IMR-90 (cell line): ENCODE data around the gene OSBPL3. TPM values are rescaled to one million over a fixed set of nuclear protein-coding genes. Genes with fewer than 3 reads are reported as not detected.
A peak's percentile ranks its signal among the peaks of the same experiment; 100 is the strongest.

Source experiments
- ATAC-seq: fragments of 200-7000 bp; cut with Tn5 transposase; 2 replicates; pipeline ENCODE4 v1.9.1; 2020; ENCODE audit warnings: low read depth, mild to moderate bottlenecking, moderate library complexity
- BruUV-seq: library from RNA; stranded (reverse); fragments of 400-500 nt; replicated peaks from 2 replicates; lab custom pipeline; 2021; lab: Mats Ljungman, UMichigan
- CTCF ChIA-PET: fragments of 300-600 bp; formaldehyde crosslinking; extraction: SDS; loops from one replicate; lab custom pipeline; 2021; ENCODE audit warnings: antibody characterized with exemption; lab: Yijun Ruan, JAX
- POLR2A ChIA-PET: fragments of 300-600 bp; sonication (Branson Sonifier 250); formaldehyde crosslinking; loops from one replicate; lab custom pipeline; 2022; ENCODE audit warnings: antibody characterized with exemption; ENCODE audit not compliant: unreplicated experiment; lab: Charles Lee
- DNase-seq: peaks from one replicate; pipeline ENCODE4 v3.0.0; 2013
- H2AFZ ChIP-seq: replicated peaks from 2 replicates; pipeline ENCODE3; 2013; ENCODE audit warnings: low read length, mild to moderate bottlenecking; ENCODE audit not compliant: poor library complexity
- H2AK5ac ChIP-seq: 2 replicates; pipeline ENCODE4 v1.6.1; 2013; ENCODE audit warnings: low read depth, low read length, inconsistent platforms
- H2AK9ac ChIP-seq: replicated peaks from 2 replicates; pipeline ENCODE3; 2013; ENCODE audit warnings: mild to moderate bottlenecking, low read depth, low read length, moderate library complexity; ENCODE audit not compliant: poor library complexity
- H2BK120ac ChIP-seq: 2 replicates; pipeline ENCODE4 v1.6.1; 2013; ENCODE audit warnings: low read depth, low read length, inconsistent platforms
- H2BK15ac ChIP-seq: 3 replicates; pipeline ENCODE4 v1.6.1; 2013; ENCODE audit warnings: low read depth, low read length, inconsistent platforms
- H2BK20ac ChIP-seq: 2 replicates; pipeline ENCODE4 v1.6.1; 2013; ENCODE audit warnings: low read depth, mild to moderate bottlenecking, inconsistent platforms, low read length, moderate library complexity
- H2BK5ac ChIP-seq: 2 replicates; pipeline ENCODE4 v1.6.1; 2013; ENCODE audit warnings: mild to moderate bottlenecking, low read depth, low read length, inconsistent platforms; ENCODE audit not compliant: poor library complexity, severe bottlenecking
- H3K14ac ChIP-seq: replicated peaks from 2 replicates; pipeline ENCODE4 v1.6.1; 2013; ENCODE audit warnings: low read depth, low read length, inconsistent platforms
- H3K18ac ChIP-seq: 2 replicates; pipeline ENCODE4 v1.6.1; 2013; ENCODE audit warnings: low read depth, low read length, control low read depth
- H3K23ac ChIP-seq: 2 replicates; pipeline ENCODE4 v1.6.1; 2013; ENCODE audit warnings: low read depth, low read length, inconsistent platforms
- H3K27ac ChIP-seq: 2 replicates; pipeline ENCODE4 v1.5.1; 2013; ENCODE audit warnings: mild to moderate bottlenecking, control low read depth, low read length; ENCODE audit not compliant: insufficient read depth
- H3K27me3 ChIP-seq: 2 replicates; pipeline ENCODE4 v1.6.1; 2013; ENCODE audit warnings: low read length; ENCODE audit not compliant: control insufficient read depth, insufficient read depth
- H3K36me3 ChIP-seq: 2 replicates; pipeline ENCODE4 v1.6.1; 2013; ENCODE audit warnings: low read length, mixed read lengths; ENCODE audit not compliant: control insufficient read depth, insufficient read depth
- H3K4ac ChIP-seq: 2 replicates; pipeline ENCODE4 v1.6.1; 2013; ENCODE audit warnings: low read depth, low read length, inconsistent platforms
- H3K4me1 ChIP-seq: 2 replicates; pipeline ENCODE4 v1.6.1; 2013; ENCODE audit warnings: low read length, mixed read lengths; ENCODE audit not compliant: control insufficient read depth, insufficient read depth
- H3K4me2 ChIP-seq: 2 replicates; pipeline ENCODE4 v1.6.1; 2013; ENCODE audit warnings: low read depth, mild to moderate bottlenecking, control low read depth, low read length, moderate library complexity
- H3K4me3 ChIP-seq: 2 replicates; pipeline ENCODE4 v1.5.1; 2013; ENCODE audit warnings: low read depth, mild to moderate bottlenecking, control low read depth, low read length, moderate library complexity; ENCODE audit not compliant: insufficient read depth
- H3K56ac ChIP-seq: 2 replicates; pipeline ENCODE4 v1.6.1; 2013; ENCODE audit warnings: low read length, inconsistent platforms; ENCODE audit not compliant: insufficient read depth; ENCODE audit errors: extremely low read depth
- H3K79me1 ChIP-seq, 2 experiments: 2 replicates each; pipeline ENCODE4 v1.6.1; 2013; ENCODE audit warnings: low read length in 2 of 2, inconsistent platforms in 1 of 2, low read depth in 1 of 2
- H3K9ac ChIP-seq: 2 replicates; pipeline ENCODE4 v1.6.1; 2013; ENCODE audit warnings: low read depth, low read length, control low read depth
- H3K9me1 ChIP-seq: 2 replicates; pipeline ENCODE4 v1.6.1; 2013; ENCODE audit warnings: low read length, inconsistent platforms; ENCODE audit not compliant: insufficient read depth
- H3K9me3 ChIP-seq: 2 replicates; pipeline ENCODE4 v1.6.1; 2013; ENCODE audit warnings: low read length; ENCODE audit not compliant: control insufficient read depth, insufficient read depth
- H4K20me1 ChIP-seq: 2 replicates; pipeline ENCODE4 v1.6.1; 2013; ENCODE audit warnings: low read length, inconsistent platforms; ENCODE audit not compliant: insufficient read depth
- H4K5ac ChIP-seq: 2 replicates; pipeline ENCODE4 v1.6.1; 2013; ENCODE audit warnings: mild to moderate bottlenecking, low read depth, low read length, control low read depth
- H4K8ac ChIP-seq, 2 experiments: 2 replicates each; pipeline ENCODE4 v1.6.1; 2013; ENCODE audit warnings: low read depth in 2 of 2, low read length in 2 of 2, control low read depth in 1 of 2, inconsistent platforms in 1 of 2
- H4K91ac ChIP-seq: 2 replicates; pipeline ENCODE4 v1.6.1; 2013; ENCODE audit warnings: low read depth, low read length, inconsistent platforms; ENCODE audit not compliant: insufficient read depth
- FOS ChIP-seq: fragments of 150-350 bp; IDR thresholded peaks from 2 replicates; pipeline ENCODE4 v1.6.1; 2016; ENCODE audit warnings: low read depth, low read length
- POLR2A ChIP-seq: IDR thresholded peaks from 2 replicates; pipeline ENCODE4 v1.6.1; 2012; ENCODE audit warnings: mild to moderate bottlenecking, low read depth, low read length
- WGBS, 2 experiments: methylation state at CpG; one replicate each; pipeline versions ENCODE4 v1.1.5 to v1.1.7; 2013; ENCODE audit warnings: missing lambda C conversion rate in 2 of 2; ENCODE audit not compliant: insufficient read length in 1 of 2; ENCODE audit errors: extremely low coverage in 2 of 2; 5-methylcytosine and 5-hydroxymethylcytosine counted together
- dilution Hi-C: fragments of 300-500 bp; cut with HindIII; formaldehyde crosslinking; loops from one replicate; pipeline ENCODE4 v1.14.3; 2018; ENCODE audit warnings: low sequenced_read_pairs; ENCODE audit not compliant: unreplicated experiment
- in situ Hi-C: fragments of 300-500 bp; cut with MboI; formaldehyde crosslinking; loops from 3 replicates; pipeline ENCODE4 v1.14.3; 2019; ENCODE audit warnings: low sequenced_read_pairs, inconsistent platforms, mixed read lengths
- intact Hi-C: fragments of 100-400 bp; cut with micrococcal nuclease; formaldehyde crosslinking; loops from 2 replicates; pipeline ENCODE4 v1.10.0; 2022
- polyA plus RNA-seq, 3 experiments: library from polyadenylated mRNA; depleted of rRNA; stranded (reverse); fragments of >200 nt; gene quantifications; 2 replicates each; pipeline ENCODE4 v1.2.3, GENCODE V29; 2012; ENCODE audit warnings: low replicate concordance in 1 of 3
- total RNA-seq: library from RNA; depleted of rRNA; stranded (reverse); fragments of >200 nt; gene quantifications from 2 replicates; pipeline ENCODE4 v1.2.3, GENCODE V29; 2012

OSBPL3 gene
- total and polyA plus RNA-seq, 2 of the 4 experiments (the other 2 are of a cell fraction), result 18.0 to 29.9 TPM

DNA sequence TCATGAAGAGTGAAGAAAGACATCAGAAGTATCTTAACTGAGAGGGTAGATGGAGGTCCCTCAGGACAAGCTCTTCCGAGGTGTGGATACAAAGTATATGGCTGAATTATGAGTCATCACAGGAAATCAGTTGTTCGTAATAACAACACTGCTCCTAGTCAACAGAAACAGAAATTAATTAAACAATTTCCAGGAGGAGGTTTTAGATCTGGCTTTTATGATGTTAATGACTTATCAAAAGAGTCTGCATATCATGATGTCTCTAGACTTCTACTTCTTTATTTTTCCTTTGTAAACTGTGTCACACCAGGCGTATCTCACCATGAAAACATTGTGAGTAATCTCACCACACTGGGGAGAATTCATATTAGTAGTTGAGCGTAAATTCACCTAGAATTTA lies 31.2 kb downstream of the OSBPL3 start:
- Histone ChIP-seq H3K27me3 (no peaks in the 10 kb centered on the region), H3K18ac (no peak overlapping the region; the same call in 1 of the 2 replicates), H3K14ac (no peak overlapping the region), H3K79me1 (peaks cover 22 to 72% of the 10 kb centered on the region in 2 experiments), H2BK120ac (no peak overlapping the region), H3K36me3 (no peaks in the 10 kb centered on the region), H2AK5ac (no peak overlapping the region), H2BK20ac (no peak overlapping the region), H4K91ac (no peak overlapping the region), H3K27ac (no peak overlapping the region), H3K23ac (no peak overlapping the region), H4K5ac (no peak overlapping the region), H3K9me3 (no peaks in the 10 kb centered on the region), H3K9me1 (0 out of 2 replicates have a peak, but pooled peaks cover 5% of the 10 kb centered on the region), H3K9ac (no peak overlapping the region), H2BK15ac (no peak overlapping the region), H2AK9ac (no peak overlapping the region), H3K4me2 (peak overlapping the region; percentile 44; the same call in 1 of the 2 replicates), H3K4me3 (no peak overlapping the region), H3K56ac (no peak overlapping the region), H3K4ac (no peak overlapping the region), H4K20me1 (peaks cover 3% of the 10 kb centered on the region; the same call in 1 of the 2 replicates), H2BK5ac (peak overlapping the region; percentile 5), H2AFZ (no peak overlapping the region), H4K8ac (no peak overlapping the region), H3K4me1 (peaks cover 1% of the 10 kb centered on the region; the same call in 1 of the 2 replicates)
- POLR2A ChIA-PET, result interaction anchor here (0.5 kb wide), 1 partner anchor 31 kb away, joined by 3 read pairs; no protein-coding TSS in a partner anchor
- BruUV-seq, result no TSS peak
- intact Hi-C loops (no loop called here), dilution Hi-C loops (no loop called here), in situ Hi-C loops (no loop called here)
- CTCF ChIA-PET, result interaction anchor here (0.9 to 1.3 kb wide), 2 partner anchors 16 to 22 kb away, joined by 4 to 5 read pairs; no protein-coding TSS in a partner anchor
- peak; percentile 46; the same call in 1 of the 2 replicates for ATAC-seq
- no peak for TF ChIP-seq POLR2A
- peak; percentile 64 for TF ChIP-seq FOS
- DNase-seq, result no peak
- no CpG with 5 or more reads among the region's 4 CpGs for WGBS, 2 experiments
